ENCODE measurements around the gene TCF7L2. TPM values are rescaled to one million over a fixed set of nuclear protein-coding genes. Genes with fewer than 3 reads are reported as not detected.

Gene TCF7L2
- total RNA-seq, 1 experiment from 2014 or later: 45.2 TPM

GRCh38 chr10:113161066-113161465 is 211.0 kb downstream of the TCF7L2 start:
- no peak for DNase-seq (ENCODE audit: low read depth, low spot score)
- Histone ChIP-seq H3K27me3 (ENCODE audit: control insufficient read depth, insufficient read depth, low read length) (no peaks in the 10 kb centered on the region), H3K9me3 (ENCODE audit: control insufficient read depth, insufficient read depth, low read depth, low read length) (no peaks in the 10 kb centered on the region), H3K27ac (ENCODE audit: low read length) (no peak overlapping the region), H3K4me1 (ENCODE audit: control insufficient read depth, insufficient read depth, low read length) (no peaks in the 10 kb centered on the region), H3K4me3 (ENCODE audit: low read depth in 2 of 2, low read length in 2 of 2) (no peak overlapping the region), H3K36me3 (ENCODE audit: control insufficient read depth, insufficient read depth, low read length) (peaks cover 33% of the 10 kb centered on the region)
- intact Hi-C loops (cut with micrococcal nuclease; ENCODE audit: unreplicated experiment): no loop called here
- no TSS peak for BruUV-seq (replicated peaks)
- ChIA-PET CTCF (no interaction called here), POLR2A (no interaction called here)
- ATAC-seq: no peak
- in situ Hi-C loops (cut with HindIII; ENCODE audit: low pct_unique_long_range_greater_than_20kb, low sequenced_read_pairs): no loop called here
- TF ChIP-seq CTCF (IDR thresholded peaks at IDR 0.05) (no peak), REST (IDR thresholded peaks at IDR 0.05; ENCODE audit: insufficient read depth in 1 of 2, low read depth in 2 of 2, low read length in 1 of 2) (no peak), TCF7L2 (IDR thresholded peaks at IDR 0.05; ENCODE audit: low read depth, low read length) (no peak), SIN3A (IDR thresholded peaks at IDR 0.05; ENCODE audit: borderline replicate concordance, insufficient read depth, low read depth, low read length) (no peak), POLR2AphosphoS5 (IDR thresholded peaks at IDR 0.05; ENCODE audit: low read depth, low read length) (no peak)

- intact Hi-C loops (cut with micrococcal nuclease; ENCODE audit: unreplicated experiment) (no loop called here), in situ Hi-C loops (cut with HindIII; ENCODE audit: low pct_unique_long_range_greater_than_20kb, low sequenced_read_pairs) (no loop called here)
- ATAC-seq (no peak), DNase-seq (ENCODE audit: low read depth, low spot score) (no peak)
- Histone ChIP-seq H3K4me1 (ENCODE audit: control insufficient read depth, insufficient read depth, low read length) (no peaks in the 10 kb centered on the region), H3K9me3 (ENCODE audit: control insufficient read depth, insufficient read depth, low read depth, low read length) (no peaks in the 10 kb centered on the region), H3K27me3 (ENCODE audit: control insufficient read depth, insufficient read depth, low read length) (no peaks in the 10 kb centered on the region), H3K4me3 (ENCODE audit: low read depth in 2 of 2, low read length in 2 of 2) (no peak overlapping the region), H3K27ac (ENCODE audit: low read length) (no peak overlapping the region), H3K36me3 (ENCODE audit: control insufficient read depth, insufficient read depth, low read length) (peaks cover 34% of the 10 kb centered on the region)
- CTCF ChIA-PET: no interaction called here
- no peak for TF ChIP-seq TCF7L2 (IDR thresholded peaks at IDR 0.05; ENCODE audit: low read depth, low read length)
- no peak for TF ChIP-seq REST (IDR thresholded peaks at IDR 0.05; ENCODE audit: insufficient read depth in 1 of 2, low read depth in 2 of 2, low read length in 1 of 2)
- TF ChIP-seq SIN3A (IDR thresholded peaks at IDR 0.05; ENCODE audit: borderline replicate concordance, insufficient read depth, low read depth, low read length): no peak
- TF ChIP-seq POLR2AphosphoS5 (IDR thresholded peaks at IDR 0.05; ENCODE audit: low read depth, low read length): no peak
- no peak for TF ChIP-seq CTCF (IDR thresholded peaks at IDR 0.05)
- POLR2A ChIA-PET: no interaction called here
- BruUV-seq (replicated peaks): no TSS peak
Measured at GRCh38 chr10:113162960-113163359, 212.9 kb downstream of the TCF7L2 start.
